GM18507 (cell line): ENCODE measurements around the gene DOCK1.

ENCODE experiments used
- DNase-seq: peaks from one replicate; pipeline ENCODE4 v3.0.0; 2011; ENCODE audit warnings: low read depth; ENCODE audit not compliant: insufficient read length; ENCODE audit errors: extremely low spot score
- FAIRE-seq: peaks from 2 replicates; lab custom pipeline; 2011; peaks lifted over from hg19 to GRCh38; lab: Jason Lieb, UNC

Gene DOCK1

GRCh38 chr10:127385066-127385465 lies 479.8 kb downstream of the DOCK1 start:
- FAIRE-seq (no peak), DNase-seq (no peak)

- no peak for DNase-seq
- no peak for FAIRE-seq
These were observed 481.5 kb downstream of the DOCK1 start for GRCh38 chr10:127386606-127387327.

GRCh38 chr10:127391875-127392274 lies 486.6 kb downstream of the DOCK1 start:
- FAIRE-seq, result no peak

GRCh38 chr10:127392351-127393235 lies 487.4 kb downstream of the DOCK1 start:
- DNase-seq (no peak), FAIRE-seq (no peak)

More at GRCh38 chr10:127391875-127392274, 486.6 kb downstream of the DOCK1 start:
- DNase-seq, result no peak

GRCh38 chr10:127398140-127398970 lies 493.1 kb downstream of the DOCK1 start:
- DNase-seq (no peak), FAIRE-seq (no peak)

- FAIRE-seq, result no peak
- DNase-seq, result no peak
These were observed 493.7 kb downstream of the DOCK1 start for GRCh38 chr10:127398971-127399365.

- DNase-seq, result no peak
- no peak for FAIRE-seq
These were observed 494.4 kb downstream of the DOCK1 start for GRCh38 chr10:127399668-127400067.

GRCh38 chr10:127400216-127400615 lies 495.0 kb downstream of the DOCK1 start:
- FAIRE-seq, result no peak
- DNase-seq, result no peak

GRCh38 chr10:127402596-127403409 lies 497.6 kb downstream of the DOCK1 start:
- FAIRE-seq, result no peak
- DNase-seq, result no peak

GRCh38 chr10:127405221-127405620 lies 500.0 kb downstream of the DOCK1 start:
- no peak for FAIRE-seq
- no peak for DNase-seq

- FAIRE-seq (no peak), DNase-seq (no peak)
These were observed 500.9 kb downstream of the DOCK1 start for GRCh38 chr10:127406018-127406550.

- no peak for DNase-seq
- no peak for FAIRE-seq
These were observed 502.3 kb downstream of the DOCK1 start for GRCh38 chr10:127407551-127407950.

GRCh38 chr10:127408112-127408710 lies 503.0 kb downstream of the DOCK1 start:
- no peak for DNase-seq
- FAIRE-seq, result no peak

GRCh38 chr10:127408733-127409132 lies 503.5 kb downstream of the DOCK1 start:
- DNase-seq (no peak), FAIRE-seq (no peak)

- FAIRE-seq (no peak), DNase-seq (no peak)
These were observed 504.8 kb downstream of the DOCK1 start for GRCh38 chr10:127410030-127410429.

GRCh38 chr10:127411062-127411461 lies 505.8 kb downstream of the DOCK1 start:
- FAIRE-seq (no peak), DNase-seq (no peak)

GRCh38 chr10:127413326-127413725 lies 508.1 kb downstream of the DOCK1 start:
- no peak for DNase-seq
- no peak for FAIRE-seq

- FAIRE-seq (no peak), DNase-seq (no peak)
These were observed 508.8 kb downstream of the DOCK1 start for GRCh38 chr10:127414024-127414423.
